Renal pelvis (tissue), 4 donors: ENCODE measurements around the gene RUFY3. TPM values are rescaled to one million over a fixed set of nuclear protein-coding genes. Genes with fewer than 3 reads are reported as not detected.
"Not testable (repeated sequence)": the region's sequence is repeated elsewhere in the genome, so short reads cannot be mapped to it uniquely, and the experiment has no call there.

ENCODE experiments used
- DNase-seq: peaks from one replicate; pipeline ENCODE4 v3.0.0-alpha.2; 2013
- polyA plus RNA-seq, 3 donors: library from polyadenylated mRNA; unstranded; fragments of 120-200 nt; gene quantifications; one replicate each; pipeline ENCODE4 v1.2.1, GENCODE V29; 2013; ENCODE audit not compliant: insufficient read length in 3 of 3

Gene RUFY3
- polyA plus RNA-seq, 3 donors: 93.1 to 186 (median 178) TPM

DNA sequence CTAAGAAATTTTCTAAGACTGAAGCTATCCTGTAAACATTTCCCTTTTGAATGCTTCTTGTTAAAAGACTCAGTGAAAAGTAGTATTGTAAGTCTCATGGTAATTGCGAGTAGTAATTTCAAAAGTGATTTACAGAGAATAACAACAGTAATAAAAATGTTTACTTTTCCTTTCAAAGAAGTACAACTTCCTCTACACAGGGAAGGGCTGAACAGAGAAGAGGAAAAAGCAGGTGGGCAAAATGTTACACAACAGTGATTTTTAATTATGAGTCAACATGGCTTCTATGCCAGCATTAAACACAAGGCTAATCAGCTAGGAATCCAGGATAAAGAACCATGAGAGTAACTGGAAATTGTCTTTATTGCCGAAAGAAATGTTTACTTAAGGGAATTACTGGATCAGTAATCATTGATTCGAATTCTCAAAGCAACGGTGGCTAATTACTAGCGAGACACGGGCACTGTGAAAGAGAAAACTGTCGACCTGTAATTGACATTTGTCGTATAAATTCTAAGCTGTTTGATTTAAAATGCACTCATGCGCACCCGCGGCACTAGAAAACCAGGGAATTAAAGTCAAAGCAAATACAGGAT lies 18.0 kb upstream of the RUFY3 start:
- DNase-seq: no peak

DNA sequence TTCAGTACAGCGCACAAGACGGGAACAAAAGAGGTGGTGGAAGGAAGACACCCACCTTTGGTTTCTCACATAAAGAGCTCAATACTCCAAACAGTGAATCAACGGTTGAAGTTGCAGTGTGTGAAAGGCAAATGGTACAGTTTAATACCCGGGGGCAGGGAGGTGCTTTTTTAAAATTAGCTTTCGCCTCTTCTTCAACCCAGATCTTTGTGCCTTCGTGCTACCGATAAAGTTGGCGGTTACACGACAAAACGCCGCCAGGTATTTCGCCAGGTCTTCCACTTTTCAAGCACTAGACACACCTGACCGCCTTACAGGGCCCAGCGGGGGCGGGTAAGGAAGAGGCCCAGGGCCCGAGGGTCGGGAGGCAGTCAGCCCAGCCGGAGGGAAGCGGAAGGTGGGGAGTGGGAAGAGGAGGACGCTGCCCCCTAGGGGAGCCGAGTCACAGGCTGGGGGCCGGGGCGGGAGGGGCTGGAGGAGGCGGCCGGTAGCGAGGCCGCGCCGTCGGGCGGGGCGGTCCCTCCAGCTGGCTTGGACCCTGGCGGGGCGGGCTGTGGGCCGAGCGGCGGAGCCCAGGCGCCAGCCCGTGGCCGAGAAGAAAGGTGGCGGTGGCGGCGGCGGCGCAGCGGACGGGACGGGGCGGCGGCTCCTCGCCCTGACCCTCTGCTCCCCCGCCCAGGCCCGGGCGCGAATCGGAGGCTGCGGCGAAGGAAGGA lies 17.4 kb upstream of the RUFY3 start:
- peak; percentile 92 for DNase-seq

DNA sequence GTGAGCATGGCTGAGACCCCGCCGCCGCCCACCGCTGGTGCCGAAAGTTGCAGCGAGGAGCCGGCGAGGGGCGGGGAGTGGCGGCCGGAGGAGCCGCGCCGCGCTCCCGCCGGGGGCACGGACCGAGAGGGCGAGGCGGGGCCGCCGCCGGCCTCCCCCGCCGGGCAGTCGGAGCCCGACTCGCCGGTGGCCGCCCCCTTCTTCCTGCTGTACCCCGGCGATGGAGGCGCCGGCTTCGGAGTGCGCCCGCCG lies 16.9 kb upstream of the RUFY3 start:
- no peak for DNase-seq

DNA sequence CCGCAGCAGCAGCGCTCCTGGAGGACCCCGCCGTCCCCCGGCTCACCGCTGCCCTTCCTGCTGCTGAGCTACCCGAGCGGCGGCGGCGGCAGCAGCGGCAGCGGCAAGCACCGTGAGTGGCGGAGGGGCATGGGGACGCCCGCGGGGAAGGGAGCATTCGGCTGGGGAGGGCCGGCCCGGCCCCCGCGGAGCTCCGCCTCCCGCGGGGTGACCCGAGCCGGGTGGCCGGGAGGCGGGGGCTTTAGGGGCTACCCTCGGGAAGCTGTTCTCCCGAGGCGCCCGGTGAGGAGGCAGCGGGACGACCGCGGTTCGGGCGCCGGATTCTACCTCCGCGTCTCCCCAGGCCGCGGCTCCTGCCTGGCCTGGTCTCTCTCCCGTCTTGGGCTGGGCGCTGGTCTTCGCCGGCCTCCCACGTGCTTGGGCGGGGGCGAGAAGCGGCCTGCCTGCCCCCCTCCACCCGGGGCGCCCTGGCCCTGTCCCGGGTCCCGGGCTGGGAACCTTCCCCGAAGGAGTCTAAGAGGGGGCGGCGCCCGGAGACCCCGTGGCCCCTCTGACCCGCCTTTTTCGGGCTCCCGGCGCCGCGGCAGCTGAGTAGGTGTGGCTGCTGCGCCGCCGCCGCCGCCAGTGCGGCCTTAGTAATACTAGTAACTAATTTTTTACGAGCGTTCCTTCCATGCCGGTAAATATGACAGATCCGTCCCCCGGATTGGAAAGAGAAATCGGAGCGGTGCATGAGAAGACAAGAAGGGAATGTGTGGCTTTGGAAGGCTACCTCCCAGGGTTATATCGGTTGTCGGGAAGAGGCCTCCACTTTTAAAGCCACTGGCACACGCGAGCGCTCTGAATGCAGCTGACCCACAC lies 16.4 kb upstream of the RUFY3 start:
- no peak for DNase-seq

DNA sequence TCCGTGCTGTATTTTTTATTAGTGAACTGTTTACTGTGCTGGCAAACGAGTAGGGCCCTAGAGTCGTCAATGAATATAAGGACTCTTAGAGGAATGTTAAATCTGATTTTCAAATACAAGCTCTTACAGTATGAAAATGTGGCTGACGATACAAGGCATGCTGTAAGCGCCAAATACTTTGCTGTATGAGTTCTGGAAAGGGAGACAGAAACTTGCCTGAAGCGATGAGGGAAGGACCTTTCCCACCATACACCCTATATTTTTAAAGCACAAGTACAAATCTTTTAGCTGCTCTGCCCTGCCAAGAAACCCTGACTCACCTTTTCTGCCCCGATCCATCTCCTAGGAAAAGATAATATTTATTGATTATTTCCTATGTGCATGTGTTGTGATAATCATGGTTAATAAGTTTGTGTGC lies 15.7 kb upstream of the RUFY3 start:
- DNase-seq: no peak

DNA sequence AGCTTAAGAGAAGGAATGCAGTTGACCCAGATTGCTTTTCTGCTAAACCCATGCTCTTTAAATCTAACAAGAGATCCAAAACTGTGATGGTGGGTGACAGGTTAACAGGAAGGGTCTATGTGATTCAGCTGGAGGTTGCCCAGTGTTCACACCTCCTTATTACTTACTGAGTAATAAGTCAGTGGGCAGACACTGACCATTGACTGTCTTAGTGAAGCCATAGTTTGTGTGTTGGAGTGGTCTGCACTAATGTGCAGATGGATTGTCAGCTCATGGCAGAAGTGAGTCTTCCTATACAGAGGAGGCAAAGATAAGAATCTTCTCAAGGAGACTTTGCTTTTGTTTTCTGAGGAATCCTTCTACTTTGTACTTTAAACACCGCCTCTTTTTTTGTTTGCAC lies 15.2 kb upstream of the RUFY3 start:
- no peak for DNase-seq

DNA sequence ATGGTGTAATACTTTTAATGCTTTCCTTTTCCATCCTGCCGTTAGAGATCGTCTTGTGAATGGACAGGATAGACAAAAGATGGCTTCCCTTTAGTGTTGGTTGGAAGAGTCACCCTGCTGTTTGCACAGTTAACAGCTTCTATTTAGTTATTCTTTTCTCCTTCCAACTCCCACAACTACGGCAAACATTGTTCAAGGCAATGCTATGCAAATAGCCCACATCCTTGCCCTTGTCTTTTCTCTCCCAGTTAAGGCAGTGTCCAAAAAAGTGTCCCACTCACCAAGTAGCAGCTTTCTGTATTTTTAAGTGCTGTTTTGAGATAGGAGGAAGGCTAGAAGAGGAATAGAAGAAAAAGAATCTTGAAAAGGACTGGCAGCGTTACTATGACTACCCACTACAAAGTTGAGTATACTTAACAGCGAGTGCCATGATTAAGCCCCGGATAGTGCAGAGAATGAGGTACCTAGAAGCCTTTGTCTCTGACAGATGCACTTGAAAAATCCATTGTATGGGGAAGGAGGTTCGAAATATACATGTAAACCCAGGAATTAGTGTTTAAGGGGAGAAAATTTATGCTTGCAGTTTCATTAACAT lies 12.1 kb upstream of the RUFY3 start:
- no peak for DNase-seq

DNA sequence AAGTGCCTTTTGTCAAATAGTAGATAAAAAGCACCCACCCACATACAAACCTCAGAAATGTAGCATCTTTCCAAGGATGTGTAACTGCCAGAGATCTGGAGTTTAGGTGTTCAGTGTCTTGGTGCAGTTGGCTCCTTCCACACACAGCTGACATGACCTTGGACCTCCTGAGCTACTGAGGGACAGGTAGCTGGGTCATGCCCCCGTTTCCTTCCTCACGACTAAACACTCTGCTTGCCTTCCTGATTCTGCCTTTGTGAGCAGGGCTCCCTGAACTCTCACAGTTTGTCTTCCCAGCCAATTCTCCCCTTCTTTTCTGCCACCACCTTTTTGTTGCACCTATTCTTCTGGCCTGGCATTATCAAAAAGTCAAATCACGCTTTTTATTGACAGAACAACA lies 10.2 kb upstream of the RUFY3 start:
- DNase-seq: no peak

DNA sequence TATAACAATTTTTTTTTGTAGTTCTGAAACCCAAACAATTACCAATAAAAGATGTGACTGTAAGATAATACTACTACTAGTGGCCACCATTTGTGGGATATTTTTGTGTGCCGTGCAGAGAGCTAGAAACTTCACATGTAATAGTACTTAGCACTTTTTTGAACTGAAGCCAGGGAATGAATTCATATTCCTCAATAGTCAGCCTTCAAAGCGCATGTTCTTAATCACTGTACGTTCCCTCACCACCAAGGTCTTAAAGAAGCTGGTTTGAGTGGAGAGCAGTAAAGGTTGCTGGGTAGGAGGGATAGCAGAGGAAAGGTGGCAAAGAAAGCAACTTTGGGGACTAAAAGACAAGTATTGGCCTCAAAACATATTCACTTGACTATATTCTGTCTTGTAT lies 9.6 kb upstream of the RUFY3 start:
- no peak for DNase-seq

DNA sequence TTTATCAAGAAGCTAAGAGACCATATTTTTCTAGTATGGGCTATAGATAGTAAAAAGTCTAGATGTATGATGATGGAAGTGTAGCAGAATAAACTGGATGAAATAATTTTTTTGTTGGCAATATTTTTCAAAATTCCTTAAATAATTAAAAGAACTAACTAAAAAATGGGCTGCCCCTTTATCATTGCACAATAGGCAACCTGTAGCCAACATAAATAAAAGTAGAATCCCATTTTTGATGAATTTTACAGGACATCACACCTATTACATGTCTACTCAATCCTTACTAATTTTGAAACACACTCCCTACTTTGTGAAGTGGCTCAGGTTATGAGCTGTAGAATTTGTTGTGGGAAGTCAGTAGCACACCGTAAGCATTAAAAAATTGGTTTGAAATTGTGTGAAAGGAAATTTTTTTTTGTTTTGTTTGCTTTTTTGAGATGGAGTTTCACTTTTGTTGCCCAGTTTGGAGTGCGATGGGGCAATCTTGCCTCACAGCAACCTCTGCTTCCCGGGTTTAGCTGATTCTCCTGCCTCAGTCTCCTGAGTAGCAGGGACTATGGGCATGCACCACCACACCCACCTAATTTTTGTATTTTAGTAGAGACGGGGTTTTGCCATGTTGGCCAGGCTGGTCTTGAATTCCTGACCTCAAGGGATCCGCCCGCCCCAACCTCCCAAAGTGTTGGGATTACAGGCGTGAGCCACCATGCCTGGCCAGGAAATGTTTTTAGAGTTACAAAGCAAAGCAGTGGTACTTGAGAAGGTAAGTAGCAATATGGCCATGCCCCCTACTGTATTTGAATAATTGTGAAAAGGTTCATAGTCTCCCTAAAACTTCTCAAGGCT lies 8.9 kb upstream of the RUFY3 start:
- DNase-seq: no peak

DNA sequence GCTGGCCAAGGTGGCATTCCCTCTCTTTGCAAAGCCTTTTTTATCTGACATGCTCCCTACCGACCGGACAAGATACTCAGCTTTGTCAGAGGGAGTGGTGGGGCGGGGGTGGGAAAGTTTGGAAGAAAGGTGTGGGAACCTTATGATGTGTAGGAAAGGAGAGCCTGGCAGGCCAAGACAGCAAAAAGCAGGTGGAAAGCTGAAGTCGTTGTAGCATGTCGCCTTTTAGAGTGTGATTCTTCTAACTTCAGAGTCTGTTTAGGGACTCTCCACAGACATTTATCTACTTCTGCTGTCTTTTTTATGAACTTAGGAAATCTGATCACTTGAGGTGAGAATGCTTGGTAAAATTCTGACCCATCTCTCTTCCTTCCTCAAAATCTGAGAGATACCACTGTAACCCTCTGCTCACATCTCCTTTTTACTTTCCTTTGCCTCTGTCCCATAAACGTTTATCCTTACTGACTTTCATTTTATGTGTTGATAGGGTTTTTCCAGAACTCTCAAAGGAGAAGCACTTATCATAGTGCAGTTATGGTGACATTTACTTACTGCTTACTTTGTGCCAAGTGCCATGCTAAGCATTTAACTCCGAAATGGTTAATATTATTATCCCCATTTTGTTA lies 8.2 kb upstream of the RUFY3 start:
- DNase-seq: no peak

DNA sequence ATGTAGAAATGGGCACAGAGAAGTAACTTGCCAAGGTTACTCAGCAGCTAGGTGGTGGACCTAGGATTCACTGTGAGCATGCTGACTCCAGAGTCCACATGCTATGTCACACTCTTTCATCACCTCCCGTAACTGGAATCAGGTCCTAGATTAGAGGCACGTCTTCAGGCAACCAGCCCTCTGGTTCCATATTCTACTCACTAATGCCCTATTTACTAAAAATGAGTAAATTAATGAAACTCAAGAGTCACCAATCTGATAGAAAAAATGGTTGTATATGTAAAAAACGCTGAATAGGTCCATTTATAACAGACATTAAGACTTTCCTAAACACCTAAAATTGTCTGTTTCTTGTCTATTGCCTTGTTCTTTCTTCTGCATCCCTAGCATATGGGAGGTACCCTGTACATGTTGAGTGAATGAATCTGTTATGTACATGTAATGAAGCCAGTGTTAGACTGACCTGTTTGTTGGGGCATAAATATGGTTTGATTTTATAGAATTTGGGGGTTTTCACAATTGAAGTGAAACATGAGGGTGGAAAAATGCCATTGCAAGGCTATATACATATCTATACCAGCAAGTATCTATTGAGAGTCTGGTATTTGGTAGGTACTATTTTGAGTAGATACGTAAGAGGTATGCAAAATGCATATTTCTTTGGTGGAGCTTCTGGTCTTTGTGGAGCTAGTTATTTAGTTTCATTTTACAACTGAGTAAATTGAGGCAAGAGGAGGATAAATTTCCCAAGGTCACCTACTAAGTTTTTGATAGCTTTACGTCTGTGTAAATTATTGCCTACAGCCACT lies 7.5 kb upstream of the RUFY3 start:
- no peak for DNase-seq

DNA sequence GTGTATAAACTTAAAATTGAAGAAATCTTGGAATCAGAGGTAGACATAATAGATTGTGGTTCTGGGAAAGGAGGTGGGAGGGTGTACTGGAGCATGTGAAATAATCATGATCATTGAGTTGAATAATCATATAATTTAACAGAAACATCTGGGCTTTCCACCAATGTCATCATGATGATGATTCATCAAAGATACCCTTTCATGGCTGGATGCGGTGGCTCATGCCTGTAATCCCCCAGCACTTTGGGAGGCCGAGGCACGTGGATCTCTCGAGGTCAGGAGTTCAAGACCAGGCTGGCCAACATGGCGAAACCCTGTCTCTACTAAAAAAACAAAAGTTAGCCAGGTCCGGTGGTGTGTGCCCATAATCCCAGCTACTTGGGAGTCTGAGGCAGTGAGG lies 6.7 kb upstream of the RUFY3 start:
- no peak for DNase-seq

DNA sequence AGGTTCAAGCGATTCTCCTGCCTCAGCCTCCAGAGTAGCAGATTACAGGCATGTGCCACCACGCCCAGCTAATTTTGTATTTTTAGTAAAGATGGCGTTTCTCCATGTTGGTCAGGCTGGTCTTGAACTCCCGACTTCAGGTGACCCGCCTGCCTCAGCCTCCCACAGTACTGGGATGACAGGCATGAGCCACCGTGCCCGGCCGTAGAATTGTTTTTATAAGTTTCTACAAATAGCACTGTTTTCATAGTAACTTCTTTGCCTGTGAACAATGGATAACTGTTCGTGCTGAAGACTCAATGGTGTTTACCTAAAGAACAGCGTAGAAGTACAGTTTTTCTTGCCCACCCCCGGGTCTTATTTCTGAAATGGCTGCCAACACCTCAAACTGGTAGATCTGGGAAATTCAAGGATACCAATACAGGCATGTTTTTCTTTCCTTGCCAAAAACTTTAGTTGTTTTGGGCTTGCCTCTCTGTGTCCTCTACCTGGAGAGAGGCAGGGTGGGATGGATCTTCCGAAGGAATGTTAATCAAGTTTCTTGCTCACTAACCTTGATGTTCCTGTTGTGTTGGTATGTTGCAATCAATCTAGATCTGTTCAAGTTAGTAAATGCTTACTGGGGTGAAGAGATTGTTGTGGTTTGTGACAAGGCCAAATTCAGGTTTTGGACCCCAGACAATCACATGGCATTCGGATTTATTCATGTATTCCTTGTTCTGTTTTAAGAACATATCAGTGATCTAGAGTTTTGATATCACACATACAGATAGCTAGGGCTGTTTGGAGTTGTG lies 2.8 kb upstream of the RUFY3 start:
- DNase-seq: no peak

DNA sequence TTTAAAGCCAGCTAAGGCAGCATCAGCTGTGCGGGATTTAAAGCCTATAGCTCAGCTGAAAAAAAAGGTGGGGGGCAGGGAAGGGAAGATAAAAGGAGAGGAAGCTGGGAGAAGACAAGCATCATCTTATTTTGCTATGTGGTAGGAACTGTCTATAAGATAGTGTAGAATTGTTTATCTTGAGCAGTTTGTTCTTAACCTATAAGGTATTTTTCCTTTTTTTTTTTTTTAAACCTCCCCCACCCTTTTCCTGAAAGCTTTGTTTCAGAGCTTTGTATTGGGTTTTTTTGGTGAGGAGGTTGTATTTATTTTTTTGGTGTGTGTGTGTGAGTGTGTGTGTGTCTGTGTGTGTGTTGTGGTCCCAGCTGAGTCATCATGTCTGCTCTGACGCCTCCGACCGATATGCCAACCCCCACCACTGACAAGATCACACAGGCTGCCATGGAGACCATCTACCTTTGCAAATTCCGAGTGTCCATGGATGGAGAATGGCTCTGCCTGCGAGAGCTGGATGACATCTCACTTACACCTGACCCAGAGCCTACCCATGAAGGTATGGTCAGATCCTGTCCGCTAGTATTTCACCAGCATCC lies 531 bp downstream of the RUFY3 start:
- DNase-seq: no peak

DNA sequence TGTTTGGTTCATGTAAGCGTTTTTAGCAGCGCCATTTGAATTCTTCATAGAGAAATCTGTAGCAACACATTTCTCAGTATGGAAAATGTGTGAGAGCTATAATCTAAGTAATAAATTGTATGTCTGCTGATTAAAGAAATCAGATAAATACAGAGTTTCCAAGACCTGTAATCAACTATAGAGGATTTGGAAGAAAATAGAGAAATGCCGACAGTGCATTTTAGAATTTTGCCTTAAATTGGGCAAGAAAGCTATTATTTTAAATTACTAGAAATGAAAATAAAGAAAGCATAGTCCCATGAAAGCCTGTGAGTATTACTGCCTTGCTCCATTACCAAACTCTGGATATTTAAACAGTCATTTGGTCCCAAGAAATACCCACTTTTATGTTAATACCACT lies 2.7 kb downstream of the RUFY3 start:
- no peak for DNase-seq

DNA sequence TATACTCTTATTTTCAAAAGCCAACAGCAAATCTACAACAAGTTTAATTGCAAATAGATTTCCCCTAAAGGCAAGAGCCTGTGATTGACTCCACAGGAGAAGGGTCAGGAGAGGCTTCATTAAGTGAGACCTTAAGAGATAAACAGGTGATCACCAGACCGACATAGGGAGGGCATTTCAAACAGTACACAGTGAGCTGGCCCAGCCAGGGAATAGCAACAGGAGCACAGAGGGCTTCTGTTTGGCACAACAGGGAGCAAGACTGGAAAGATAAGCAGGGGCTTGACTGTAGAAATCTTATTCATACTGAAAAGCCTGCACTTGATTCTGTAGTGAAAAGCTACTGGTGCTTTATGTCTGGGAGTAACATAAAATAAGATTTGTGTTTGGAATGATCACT lies 3.9 kb downstream of the RUFY3 start:
- no peak for DNase-seq

DNA sequence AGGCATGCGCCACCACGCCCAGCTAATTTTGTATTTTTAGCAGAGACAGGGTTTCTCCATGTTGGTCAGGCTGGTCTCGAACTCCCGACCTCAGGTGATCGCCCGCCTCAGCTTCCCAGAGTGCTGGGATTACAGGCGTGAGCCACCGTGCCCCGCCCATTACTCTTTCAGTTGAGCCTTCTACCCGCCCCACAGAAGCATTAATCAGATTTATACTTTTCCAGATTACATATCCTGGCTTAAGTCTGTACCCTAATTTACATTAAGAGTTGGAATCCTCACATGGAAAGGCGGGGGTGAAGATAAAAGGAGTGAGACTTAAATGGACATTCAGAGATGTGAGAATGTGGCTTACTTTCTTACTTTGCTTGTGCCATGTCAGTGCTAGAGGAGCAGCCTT lies 4.8 kb downstream of the RUFY3 start:
- DNase-seq: not testable (repeated sequence)

DNA sequence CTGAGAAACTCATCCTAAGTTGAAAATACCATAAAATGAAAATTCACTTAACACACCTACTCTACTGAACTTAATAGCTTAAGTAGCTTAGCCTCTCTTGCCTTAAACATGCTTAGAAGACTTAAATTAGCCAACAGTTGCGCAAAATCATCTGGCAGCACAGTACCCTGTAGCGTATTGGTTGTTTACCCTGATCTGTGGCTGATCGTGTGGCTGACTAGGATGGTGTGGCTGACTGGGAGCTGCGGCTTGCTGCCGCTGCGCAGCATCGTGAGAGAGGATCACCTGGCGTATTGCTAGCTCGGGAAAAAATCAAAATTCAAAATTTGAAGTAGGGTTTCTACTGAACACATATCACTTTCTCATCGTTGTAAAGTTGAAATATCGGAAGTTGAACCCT lies 6.3 kb downstream of the RUFY3 start:
- DNase-seq: no peak
